Stimulated activated CD4-positive, alpha-beta T cell treated with anti-CD3 and anti-CD28 coated beads, Interleukin-12 subunit alpha, Interleukin-12 subunit beta, amount 100 ng/mL, for 24 hours (primary cell): ENCODE data around the gene CTNNA3.

ENCODE experiments used
- DNase-seq, 2 experiments: peaks; one replicate each; pipeline ENCODE4 v3.0.0-alpha.2; 2020; ENCODE audit warnings: low read depth in 2 of 2

Gene CTNNA3

DNA sequence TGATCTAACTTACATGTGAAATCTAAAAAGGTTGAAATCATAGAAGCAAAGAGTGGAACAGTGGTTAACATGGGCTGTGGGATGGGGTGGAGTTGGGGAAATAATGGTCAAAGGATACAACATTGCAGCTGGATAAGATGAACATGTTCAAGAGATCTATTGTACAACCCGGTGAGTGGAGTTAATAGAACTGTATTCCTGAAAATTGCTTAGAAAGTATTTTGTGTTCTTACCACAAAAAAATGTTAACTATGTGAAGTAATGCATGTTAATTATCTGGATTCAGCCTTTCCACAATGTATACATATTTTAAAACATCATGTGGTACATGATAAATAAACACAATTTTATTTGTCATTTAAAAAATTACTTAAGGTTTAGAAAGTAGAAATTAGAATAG is 1041.1 kb downstream of the CTNNA3 start:
- DNase-seq, result no peak

DNA sequence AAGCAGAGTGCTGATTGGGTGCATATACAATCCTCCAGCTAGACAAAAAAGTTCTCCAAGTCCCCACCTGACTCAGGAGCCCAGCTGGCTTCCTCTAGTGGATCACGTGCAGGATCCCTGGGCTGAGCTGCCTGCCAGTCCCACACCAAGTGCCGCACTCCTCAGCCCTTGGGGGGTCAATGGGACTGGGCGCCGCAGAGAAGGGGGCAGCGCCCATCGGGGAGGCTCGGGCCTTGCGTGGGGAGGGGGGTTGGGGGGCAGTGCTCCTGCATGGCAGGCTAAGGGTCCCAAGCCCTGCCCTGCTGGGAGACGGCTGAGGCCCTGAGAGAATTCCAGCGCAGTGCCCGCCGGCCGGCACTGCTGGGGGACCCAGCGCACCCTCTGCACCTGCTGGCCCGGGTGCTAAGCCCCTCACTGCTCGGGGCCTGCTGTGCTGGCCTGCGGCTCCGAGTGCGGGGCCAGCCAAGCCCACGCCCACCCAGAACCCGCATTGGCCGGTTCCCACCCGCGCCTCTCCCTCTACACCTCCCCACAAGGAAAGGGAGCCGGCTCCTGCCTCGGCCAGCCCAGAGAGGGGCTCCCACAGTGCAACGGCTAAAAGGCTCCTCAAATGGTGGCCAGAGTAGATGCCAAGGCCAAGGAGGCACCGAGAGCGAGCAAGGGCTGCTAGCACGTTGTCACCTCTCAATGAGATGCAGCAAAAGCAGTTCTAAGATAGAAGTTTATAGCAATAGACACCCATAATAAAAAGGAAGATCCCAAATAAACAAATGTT is 1044.5 kb downstream of the CTNNA3 start:
- no peak for DNase-seq

- DNase-seq, result no peak
These were observed 1046.4 kb downstream of the CTNNA3 start for GRCh38 chr10:66649626-66650025.

- DNase-seq, result no peak
These were observed 1053.8 kb downstream of the CTNNA3 start for GRCh38 chr10:66642217-66642616.

GRCh38 chr10:66639371-66639770 is 1056.6 kb downstream of the CTNNA3 start:
- DNase-seq, result no peak

DNA sequence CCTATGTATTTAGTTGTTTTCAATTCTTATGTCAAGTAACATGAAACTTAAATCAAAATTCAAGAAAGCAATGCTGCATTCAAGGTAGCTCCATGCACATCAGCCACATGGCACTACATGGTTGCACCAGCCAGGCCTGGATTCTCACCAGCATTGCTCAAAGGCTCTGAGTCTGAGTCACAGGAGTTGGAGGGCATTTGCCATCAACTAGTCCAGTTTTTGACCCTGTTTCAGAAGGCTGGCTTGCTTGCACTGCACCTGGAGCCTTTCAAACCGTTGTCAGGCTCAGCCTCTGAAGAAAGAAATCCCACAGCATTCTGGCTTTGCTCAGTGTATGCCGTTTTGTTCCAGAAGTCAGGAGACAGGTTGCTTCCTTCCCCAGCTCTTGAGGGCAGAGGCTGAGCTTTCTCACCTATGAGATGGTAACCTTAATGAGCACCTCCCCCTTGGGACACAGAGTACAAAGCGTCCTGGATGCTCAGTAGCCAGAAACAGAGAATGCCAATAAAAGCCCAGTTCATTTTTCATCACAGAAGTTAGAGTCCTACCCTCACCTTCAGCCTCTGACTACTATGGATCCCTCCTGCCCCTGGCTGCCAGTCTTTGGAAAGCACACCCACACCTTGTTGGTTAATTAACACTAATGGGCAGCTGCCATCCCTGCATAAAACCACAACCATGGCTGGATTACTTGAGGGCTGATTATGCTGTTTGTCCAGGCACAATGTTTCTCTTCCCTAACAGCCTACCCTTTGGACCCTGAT is 1058.5 kb downstream of the CTNNA3 start:
- DNase-seq, result no peak

DNA sequence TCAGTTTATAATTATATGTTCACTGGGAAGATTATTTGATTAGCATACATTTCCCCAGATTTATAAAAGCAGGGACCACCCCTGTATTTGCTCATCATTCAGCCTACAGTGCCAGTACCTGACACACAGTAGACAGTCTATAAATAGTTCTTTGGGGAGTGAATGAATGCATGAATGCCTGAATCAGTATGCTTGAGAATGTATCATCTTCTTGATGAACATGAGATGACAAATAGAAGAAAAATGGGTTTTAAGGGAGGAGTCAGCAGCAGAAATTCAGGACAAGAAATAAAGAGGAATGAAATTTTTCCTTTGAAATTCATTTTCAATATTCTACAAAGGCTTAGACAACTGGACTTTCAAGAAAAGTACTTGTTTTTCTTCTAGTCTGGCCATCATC is 1066.0 kb downstream of the CTNNA3 start:
- no peak for DNase-seq

- no peak for DNase-seq
These were observed 1068.8 kb downstream of the CTNNA3 start for GRCh38 chr10:66627156-66627555.

DNA sequence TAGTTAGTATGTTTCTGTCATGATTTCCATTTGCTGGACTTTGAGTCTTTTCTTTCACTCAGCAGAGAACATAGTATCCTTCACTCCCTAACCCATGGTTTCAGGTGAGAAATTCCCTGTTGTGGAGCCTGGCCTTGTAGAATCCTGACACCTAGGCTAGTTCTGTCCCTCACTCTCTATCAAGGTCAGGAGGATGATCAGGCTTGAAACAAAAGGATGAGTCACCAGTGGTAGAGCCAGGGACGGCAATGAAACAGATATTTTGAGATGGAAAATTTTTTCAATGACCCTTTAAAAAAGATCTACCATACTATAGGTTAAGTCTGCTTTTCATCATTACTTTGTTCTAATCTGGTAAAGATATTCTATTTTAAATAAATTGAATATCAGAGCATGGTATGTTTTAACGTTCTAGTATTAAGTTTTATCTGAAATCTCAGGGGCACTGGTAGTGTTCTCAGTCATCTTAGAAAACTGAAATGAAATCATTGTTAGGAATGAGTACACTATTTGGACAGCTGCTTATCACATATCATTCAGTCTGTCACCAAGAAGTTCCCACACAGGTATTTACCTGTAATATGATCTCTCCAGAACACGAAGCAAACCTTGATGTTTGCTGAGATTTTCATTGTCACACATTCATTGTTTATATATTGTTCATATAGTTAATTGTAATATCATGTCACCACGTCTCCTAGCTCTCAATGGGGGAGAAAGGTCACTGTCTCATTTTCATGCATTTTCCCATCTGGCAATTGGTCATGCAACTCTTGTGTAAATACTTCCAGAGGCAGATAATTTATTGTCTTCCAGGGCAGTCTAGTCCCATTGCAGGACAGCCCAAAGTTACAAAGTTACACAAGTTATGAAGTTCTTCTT is 1070.0 kb downstream of the CTNNA3 start:
- DNase-seq, result no peak

DNA sequence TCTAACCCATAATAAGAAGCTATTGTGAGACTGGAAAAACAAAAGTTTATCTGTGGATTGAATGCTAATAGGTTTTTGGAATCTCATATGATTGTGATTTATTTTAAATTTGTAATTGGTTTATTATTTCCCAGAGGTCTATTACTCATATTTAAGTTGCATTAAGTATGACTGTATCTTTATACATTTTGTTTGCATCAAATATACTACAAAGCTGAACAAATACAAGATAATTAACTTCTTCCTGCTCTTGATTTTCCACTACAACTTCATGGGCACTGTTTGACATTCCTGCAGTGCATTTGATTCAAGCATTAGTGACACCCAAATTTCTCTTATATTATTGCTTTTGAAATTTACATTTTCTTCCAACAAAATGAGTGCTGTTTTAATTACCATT is 1073.9 kb downstream of the CTNNA3 start:
- DNase-seq, result no peak

DNA sequence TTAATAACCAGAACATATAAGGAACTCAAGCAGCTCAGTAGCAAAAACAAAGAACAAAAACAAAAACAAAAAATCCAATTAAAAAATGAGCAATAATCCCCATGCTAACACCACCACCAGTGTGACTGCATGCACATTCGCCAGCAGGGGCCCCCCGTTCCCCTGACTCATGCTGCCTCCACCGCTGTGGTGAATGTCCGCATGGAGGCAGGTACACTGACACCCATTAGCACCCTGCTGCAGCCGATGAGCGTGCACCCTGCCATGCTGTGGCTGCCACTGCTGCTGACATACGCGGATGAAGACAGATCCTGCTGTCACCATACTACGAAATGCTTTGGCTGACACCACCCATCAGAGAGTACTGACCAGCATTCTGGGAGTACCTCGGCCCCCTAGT is 1091.8 kb downstream of the CTNNA3 start:
- no peak for DNase-seq

GRCh38 chr10:66591865-66592264 is 1104.1 kb downstream of the CTNNA3 start:
- no peak for DNase-seq

GRCh38 chr10:66587680-66588050 is 1108.3 kb downstream of the CTNNA3 start:
- DNase-seq, result no peak

- no peak for DNase-seq
These were observed 1108.9 kb downstream of the CTNNA3 start for GRCh38 chr10:66586897-66587679.

GRCh38 chr10:66586073-66586472 is 1109.9 kb downstream of the CTNNA3 start:
- DNase-seq, result no peak

- no peak for DNase-seq
These were observed 1120.6 kb downstream of the CTNNA3 start for GRCh38 chr10:66575251-66575855.

GRCh38 chr10:66572700-66573099 is 1123.3 kb downstream of the CTNNA3 start:
- DNase-seq, result no peak

GRCh38 chr10:66565999-66566398 is 1130.0 kb downstream of the CTNNA3 start:
- DNase-seq, result no peak

- DNase-seq, result no peak
These were observed 1131.7 kb downstream of the CTNNA3 start for GRCh38 chr10:66564287-66564686.

- DNase-seq, result no peak
These were observed 1140.9 kb downstream of the CTNNA3 start for GRCh38 chr10:66555061-66555460.

- no peak for DNase-seq
These were observed 1143.7 kb downstream of the CTNNA3 start for GRCh38 chr10:66552331-66552730.
